ENCODE results near the gene STXBP5L.

The STXBP5L gene

DNA sequence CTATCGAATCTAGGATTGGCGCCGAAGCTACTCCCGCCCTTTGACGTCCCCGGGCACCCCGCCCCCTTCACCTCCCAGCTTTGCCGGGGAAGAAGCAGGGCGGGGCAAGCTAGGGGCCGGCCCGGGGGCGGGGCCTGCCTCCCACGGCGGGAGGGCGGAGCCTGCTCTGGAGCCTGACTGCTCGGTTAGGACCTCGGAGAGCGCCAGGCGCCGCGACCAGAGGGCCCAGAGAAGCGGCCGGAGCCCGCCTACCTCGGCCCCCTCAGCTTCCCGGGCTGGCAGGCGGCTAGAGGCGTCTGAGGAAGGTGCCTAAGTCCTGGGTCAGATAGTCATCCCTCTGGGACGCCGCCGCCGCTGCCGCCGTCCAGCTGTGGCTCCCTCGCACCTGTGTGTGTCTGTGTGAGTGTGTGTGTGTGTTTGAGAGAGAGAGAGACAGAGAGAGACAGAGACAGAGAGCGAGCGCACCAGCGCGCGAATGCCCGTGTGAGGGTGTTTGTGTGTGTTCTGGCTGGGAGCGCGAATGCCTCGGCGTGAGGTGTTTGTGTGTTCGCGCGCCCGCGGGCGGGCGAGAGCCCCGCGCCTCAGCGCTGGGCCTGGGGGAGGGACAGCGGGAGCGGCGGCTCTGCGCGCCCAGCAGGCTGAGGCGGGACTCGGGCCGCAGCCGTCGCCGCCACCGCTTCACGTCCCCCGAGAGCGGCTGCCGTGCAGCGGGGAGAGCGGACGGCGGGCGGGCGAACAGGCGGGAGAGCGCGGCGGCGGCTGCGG, at the start of gene STXBP5L:
STXBP5L (plus strand) TSS at position 176 of the 765 bp plus-strand sequence. CDS start 1,374 bp downstream, outside the sequence.
- H3K4me3 ChIP-seq (ENCODE audit: low read depth, low read length), result peak within 1 kb of the TSS; percentile 48
- TF ChIP-seq, protein P1, sequence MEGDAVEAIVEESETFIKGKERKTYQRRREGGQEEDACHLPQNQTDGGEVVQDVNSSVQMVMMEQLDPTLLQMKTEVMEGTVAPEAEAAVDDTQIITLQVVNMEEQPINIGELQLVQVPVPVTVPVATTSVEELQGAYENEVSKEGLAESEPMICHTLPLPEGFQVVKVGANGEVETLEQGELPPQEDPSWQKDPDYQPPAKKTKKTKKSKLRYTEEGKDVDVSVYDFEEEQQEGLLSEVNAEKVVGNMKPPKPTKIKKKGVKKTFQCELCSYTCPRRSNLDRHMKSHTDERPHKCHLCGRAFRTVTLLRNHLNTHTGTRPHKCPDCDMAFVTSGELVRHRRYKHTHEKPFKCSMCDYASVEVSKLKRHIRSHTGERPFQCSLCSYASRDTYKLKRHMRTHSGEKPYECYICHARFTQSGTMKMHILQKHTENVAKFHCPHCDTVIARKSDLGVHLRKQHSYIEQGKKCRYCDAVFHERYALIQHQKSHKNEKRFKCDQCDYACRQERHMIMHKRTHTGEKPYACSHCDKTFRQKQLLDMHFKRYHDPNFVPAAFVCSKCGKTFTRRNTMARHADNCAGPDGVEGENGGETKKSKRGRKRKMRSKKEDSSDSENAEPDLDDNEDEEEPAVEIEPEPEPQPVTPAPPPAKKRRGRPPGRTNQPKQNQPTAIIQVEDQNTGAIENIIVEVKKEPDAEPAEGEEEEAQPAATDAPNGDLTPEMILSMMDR (IDR thresholded peaks at IDR 0.05; ENCODE audit: low read depth, low read length), result no peak

DNA sequence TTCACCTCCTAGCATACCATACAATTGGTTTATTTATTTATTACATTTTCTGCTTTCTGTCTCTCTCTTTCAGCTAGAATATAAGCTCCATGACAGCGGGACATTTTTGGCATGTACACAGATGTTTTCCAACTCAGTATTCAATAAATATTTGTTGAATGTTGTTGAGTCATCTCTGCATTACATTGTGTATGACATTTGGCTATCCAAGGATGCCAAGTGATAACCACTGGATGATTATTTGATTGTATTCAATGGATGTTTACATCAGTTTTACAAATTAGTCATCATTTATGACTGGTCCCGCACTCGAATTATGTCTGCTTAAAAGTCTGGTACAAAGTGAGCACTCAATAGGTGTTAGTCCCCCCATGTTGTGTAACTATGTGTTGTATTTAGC, 49.5 kb upstream of the STXBP5L start:
- TF ChIP-seq, protein P1 (IDR thresholded peaks at IDR 0.05; ENCODE audit: low read depth, low read length), result no peak
- H3K4me3 ChIP-seq (ENCODE audit: low read depth, low read length), result no peak overlapping the region

GRCh38 chr3:120864541-120864940, 43.5 kb upstream of the STXBP5L start:
- TF ChIP-seq, protein P1 (IDR thresholded peaks at IDR 0.05; ENCODE audit: low read depth, low read length), result no peak
- H3K4me3 ChIP-seq (ENCODE audit: low read depth, low read length), result no peak overlapping the region

GRCh38 chr3:120875507-120875906, 32.5 kb upstream of the STXBP5L start:
- TF ChIP-seq, protein P1 (IDR thresholded peaks at IDR 0.05; ENCODE audit: low read depth, low read length), result no peak
- H3K4me3 ChIP-seq (ENCODE audit: low read depth, low read length), result no peak overlapping the region

GRCh38 chr3:120875989-120876388, 32.0 kb upstream of the STXBP5L start:
- TF ChIP-seq, protein P1 (IDR thresholded peaks at IDR 0.05; ENCODE audit: low read depth, low read length), result no peak
- H3K4me3 ChIP-seq (ENCODE audit: low read depth, low read length), result no peak overlapping the region

- H3K4me3 ChIP-seq (ENCODE audit: low read depth, low read length), result no peak overlapping the region
- TF ChIP-seq, protein P1 (IDR thresholded peaks at IDR 0.05; ENCODE audit: low read depth, low read length), result no peak
These were observed 28.6 kb upstream of the STXBP5L start for GRCh38 chr3:120879411-120879810.

GRCh38 chr3:120892921-120893320, 15.1 kb upstream of the STXBP5L start:
- no peak overlapping the region for H3K4me3 ChIP-seq (ENCODE audit: low read depth, low read length)
- TF ChIP-seq, protein P1 (IDR thresholded peaks at IDR 0.05; ENCODE audit: low read depth, low read length), result no peak

All from WI38 (cell line).